H1 (cell line): Measurements from ENCODE around the gene RTCA. TPM values are rescaled to one million over a fixed set of nuclear protein-coding genes. Genes with fewer than 3 reads are reported as not detected.
A peak's percentile ranks its signal among the peaks of the same experiment; 100 is the strongest.

ENCODE experiments used
- CTCF ChIA-PET: fragments of 300-600 bp; sonication (Branson Sonifier 250); formaldehyde crosslinking; loops from one replicate; lab custom pipeline; 2021; ENCODE audit not compliant: partially characterized antibody; lab: Charles Lee
- POLR2A ChIA-PET: fragments of 300-600 bp; sonication (Branson Sonifier 250); formaldehyde crosslinking; loops from one replicate; lab custom pipeline; 2021; ENCODE audit warnings: inconsistent platforms; ENCODE audit not compliant: partially characterized antibody; lab: Charles Lee
- DNase-seq, 2 experiments: peaks; one replicate each; pipeline versions ENCODE4 v3.0.0 to v3.0.0-alpha.2; 2010 to 2022; ENCODE audit warnings: low spot score in 2 of 2, low read depth in 1 of 2, mixed read lengths in 1 of 2
- FAIRE-seq: peaks from 2 replicates; lab custom pipeline; 2011; peaks lifted over from hg19 to GRCh38; lab: Jason Lieb, UNC
- H2AFZ ChIP-seq: 2 replicates; pipeline ENCODE4 v1.8.1; 2012; ENCODE audit warnings: low read length, inconsistent platforms
- H2AK5ac ChIP-seq: 2 replicates; pipeline ENCODE4 v1.6.1; 2013; ENCODE audit warnings: low read depth, low read length
- H2BK120ac ChIP-seq: replicated peaks from 2 replicates; pipeline ENCODE3; 2013; ENCODE audit warnings: low read depth, low read length, inconsistent platforms
- H2BK12ac ChIP-seq: 2 replicates; pipeline ENCODE4 v1.6.1; 2013; ENCODE audit warnings: low read depth, low read length
- H2BK15ac ChIP-seq: 2 replicates; pipeline ENCODE4 v1.6.1; 2013; ENCODE audit warnings: low read length
- H2BK20ac ChIP-seq: 2 replicates; pipeline ENCODE4 v1.6.1; 2013; ENCODE audit warnings: low read length
- H2BK5ac ChIP-seq: 2 replicates; pipeline ENCODE4 v1.6.1; 2013; ENCODE audit warnings: low read depth, low read length
- H3K14ac ChIP-seq: 2 replicates; pipeline ENCODE4 v1.6.1; 2013; ENCODE audit warnings: inconsistent platforms; ENCODE audit not compliant: insufficient read length
- H3K18ac ChIP-seq: 2 replicates; pipeline ENCODE4 v1.6.1; 2013; ENCODE audit warnings: low read length; ENCODE audit errors: extremely low read depth
- H3K23ac ChIP-seq: 2 replicates; pipeline ENCODE4 v1.6.1; 2013; ENCODE audit warnings: inconsistent platforms; ENCODE audit not compliant: insufficient read length
- H3K23me2 ChIP-seq: 2 replicates; pipeline ENCODE4 v1.6.1; 2013; ENCODE audit warnings: low read depth, low read length
- H3K27ac ChIP-seq: 2 replicates; pipeline ENCODE4 v1.6.1; 2011; ENCODE audit warnings: low read depth, low read length, inconsistent platforms
- H3K27me3 ChIP-seq, 4 experiments: replicated peaks in 1 of 4; 1 replicate in 1 of 4; 2 replicates in 3 of 4; pipeline versions ENCODE4 v1.6.1 to v1.8.1; 2011 to 2013; ENCODE audit warnings: low read length in 3 of 4, mild to moderate bottlenecking in 3 of 4, inconsistent platforms in 2 of 4, mixed read lengths in 2 of 4, moderate library complexity in 1 of 4; ENCODE audit not compliant: control insufficient read depth in 3 of 4, insufficient read depth in 3 of 4; ENCODE audit errors: extremely low read depth in 1 of 4
- H3K36me3 ChIP-seq, 4 experiments: 2 replicates each; pipeline versions ENCODE4 v1.6.1 to v1.8.1; 2011 to 2013; ENCODE audit warnings: mild to moderate bottlenecking in 4 of 4, low read length in 3 of 4, moderate library complexity in 2 of 4, control low read depth in 1 of 4, inconsistent platforms in 1 of 4; ENCODE audit not compliant: insufficient read depth in 4 of 4, control insufficient read depth in 2 of 4
- H3K4ac ChIP-seq: replicated peaks from 2 replicates; pipeline ENCODE3; 2013; ENCODE audit warnings: low read length, low read depth, mixed read lengths, inconsistent platforms; ENCODE audit not compliant: insufficient read length
- H3K4me1 ChIP-seq, 4 experiments: replicated peaks in 1 of 4; 1 replicate in 1 of 4; 2 replicates in 3 of 4; pipeline versions ENCODE4 v1.6.1 to v1.8.1; 2011 to 2013; ENCODE audit warnings: low read length in 3 of 4, inconsistent platforms in 2 of 4, mixed read lengths in 1 of 4; ENCODE audit not compliant: insufficient read depth in 4 of 4, control insufficient read depth in 3 of 4
- H3K4me2 ChIP-seq, 2 experiments: 2 replicates each; pipeline versions ENCODE4 v1.6.1 to v1.8.1; 2011 to 2013; ENCODE audit warnings: low read depth in 2 of 2, low read length in 2 of 2, control low read depth in 1 of 2, inconsistent platforms in 1 of 2, mild to moderate bottlenecking in 1 of 2; ENCODE audit not compliant: insufficient read depth in 1 of 2
- H3K4me3 ChIP-seq, 4 experiments: fragments of 200-600, 300-600 bp in 1 of 4; sonication (generic), shearing (Covaris generic), sonication (Bioruptor Twin) in 1 of 4; 2 replicates each; pipeline versions ENCODE4 v1.5.1 to v1.8.1; 2011 to 2016; ENCODE audit warnings: low read length in 4 of 4, low read depth in 3 of 4, control low read depth in 2 of 4, inconsistent platforms in 2 of 4, mild to moderate bottlenecking in 2 of 4, mixed read lengths in 1 of 4, moderate library complexity in 1 of 4; ENCODE audit not compliant: insufficient read depth in 2 of 4; ENCODE audit errors: extremely low read depth in 1 of 4
- H3K56ac ChIP-seq: replicated peaks from 2 replicates; pipeline ENCODE3; 2013; ENCODE audit warnings: low read depth, mild to moderate bottlenecking, mixed read lengths, low read length, inconsistent platforms; ENCODE audit not compliant: insufficient read length
- H3K79me1 ChIP-seq: 2 replicates; pipeline ENCODE4 v1.6.1; 2013; ENCODE audit warnings: low read depth, low read length, control low read depth
- H3K79me2 ChIP-seq, 2 experiments: 2 replicates each; pipeline versions ENCODE4 v1.6.1 to v1.8.1; 2012 to 2013; ENCODE audit warnings: low read length in 2 of 2, mild to moderate bottlenecking in 2 of 2, inconsistent platforms in 1 of 2; ENCODE audit not compliant: insufficient read depth in 2 of 2, control insufficient read depth in 1 of 2
- H3K9ac ChIP-seq, 4 experiments: replicated peaks in 1 of 4; 1 replicate in 1 of 4; 2 replicates in 3 of 4; pipeline versions ENCODE4 v1.6.1 to v1.8.1; 2011 to 2013; ENCODE audit warnings: low read depth in 3 of 4, low read length in 3 of 4, control low read depth in 2 of 4, mild to moderate bottlenecking in 2 of 4, moderate library complexity in 2 of 4, inconsistent platforms in 1 of 4; ENCODE audit errors: extremely low read depth in 1 of 4
- H3K9me3 ChIP-seq, 2 experiments: 2 replicates each; pipeline versions ENCODE4 v1.6.1 to v1.8.1; 2012 to 2013; ENCODE audit warnings: mild to moderate bottlenecking in 2 of 2, moderate library complexity in 2 of 2, control low read depth in 1 of 2, inconsistent platforms in 1 of 2, low read depth in 1 of 2, low read length in 1 of 2, mixed read lengths in 1 of 2; ENCODE audit not compliant: insufficient read depth in 2 of 2
- H4K20me1 ChIP-seq, 2 experiments: replicated peaks in 1 of 2; 2 replicates each; pipeline versions ENCODE3 to v1.8.1; 2011 to 2013; ENCODE audit warnings: inconsistent platforms in 2 of 2, low read length in 2 of 2, mild to moderate bottlenecking in 1 of 2; ENCODE audit not compliant: insufficient read depth in 2 of 2, control insufficient read depth in 1 of 2
- H4K5ac ChIP-seq: 2 replicates; pipeline ENCODE4 v1.6.1; 2013; ENCODE audit warnings: low read length, low read depth, mixed read lengths, inconsistent platforms; ENCODE audit not compliant: insufficient read length
- H4K8ac ChIP-seq: 2 replicates; pipeline ENCODE4 v1.8.0; 2013; ENCODE audit warnings: mild to moderate bottlenecking, moderate library complexity, low read length, inconsistent platforms; ENCODE audit not compliant: insufficient read depth; ENCODE audit errors: extremely low read depth
- H4K91ac ChIP-seq: replicated peaks from 2 replicates; pipeline ENCODE3; 2013; ENCODE audit warnings: low read length, mixed read lengths, inconsistent platforms; ENCODE audit not compliant: insufficient read length
- CBX5 ChIP-seq: fragments of 300-800, 300-1000 bp; sonication (generic); IDR thresholded peaks from 2 replicates; pipeline ENCODE4 v1.7.1; 2016; ENCODE audit warnings: antibody characterized with exemption, low read length, low read depth
- CHD1 ChIP-seq: IDR thresholded peaks from 2 replicates; pipeline ENCODE4 v1.6.1; 2012; ENCODE audit warnings: low read depth, low read length, improper control_type of control experiment
- EGR1 ChIP-seq: IDR thresholded peaks from 2 replicates; pipeline ENCODE4 v1.6.1; 2011; ENCODE audit warnings: low read depth, low read length, borderline replicate concordance
- GTF2F1 ChIP-seq: IDR thresholded peaks from 2 replicates; pipeline ENCODE4 v1.6.1; 2012; ENCODE audit warnings: low read depth, low read length, improper control_type of control experiment, borderline replicate concordance
- MAFK ChIP-seq: IDR thresholded peaks from 2 replicates; pipeline ENCODE4 v1.6.1; 2012; ENCODE audit warnings: low read depth, mild to moderate bottlenecking, improper control_type of control experiment, low read length
- NANOG ChIP-seq: IDR thresholded peaks from 2 replicates; pipeline ENCODE4 v1.6.1; 2011; ENCODE audit warnings: low read length, low read depth, mild to moderate bottlenecking, inconsistent platforms; ENCODE audit not compliant: insufficient read depth, poor library complexity, severe bottlenecking
- NRF1 ChIP-seq: IDR thresholded peaks from 2 replicates; pipeline ENCODE4 v1.6.1; 2011; ENCODE audit warnings: mild to moderate bottlenecking, low read depth, low read length, improper control_type of control experiment
- POLR2AphosphoS5 ChIP-seq: IDR thresholded peaks from 2 replicates; pipeline ENCODE4 v1.6.1; 2011; ENCODE audit warnings: low read depth, low read length
- POU5F1 ChIP-seq: IDR thresholded peaks from 2 replicates; pipeline ENCODE4 v1.6.1; 2011; ENCODE audit warnings: low read depth, mild to moderate bottlenecking, low read length, moderate library complexity
- RAD21 ChIP-seq, 2 experiments: IDR thresholded peaks in 1 of 2; conservative IDR thresholded peaks in 1 of 2; 2 replicates each; pipeline ENCODE4 v1.6.1; 2011; ENCODE audit warnings: low read depth in 2 of 2, low read length in 2 of 2, improper control_type of control experiment in 1 of 2, inconsistent platforms in 1 of 2, mild to moderate bottlenecking in 1 of 2, moderate library complexity in 1 of 2
- RXRA ChIP-seq: IDR thresholded peaks from 2 replicates; pipeline ENCODE4 v1.6.1; 2011; ENCODE audit warnings: low read depth, mild to moderate bottlenecking, low read length, moderate library complexity; ENCODE audit not compliant: insufficient read depth
- SIN3A ChIP-seq, 2 experiments: IDR thresholded peaks in 1 of 2; conservative IDR thresholded peaks in 1 of 2; 2 replicates each; pipeline ENCODE4 v1.6.1; 2011 to 2012; ENCODE audit warnings: low read length in 2 of 2, improper control_type of control experiment in 1 of 2, low read depth in 1 of 2, mild to moderate bottlenecking in 1 of 2
- SP2 ChIP-seq: IDR thresholded peaks from 2 replicates; pipeline ENCODE4 v1.6.1; 2012; ENCODE audit warnings: mild to moderate bottlenecking, low read length, inconsistent platforms
- WGBS, 2 experiments: shearing (Covaris generic) in 1 of 2; methylation state at CpG; one replicate each; pipeline versions ENCODE4 v1.1.6 to v1.1.7; 2013 to 2015; ENCODE audit warnings: low lambda C conversion rate in 2 of 2, mixed read lengths in 2 of 2, inconsistent platforms in 1 of 2, low coverage in 1 of 2, missing lambda C conversion rate in 1 of 2; ENCODE audit not compliant: insufficient replicate concordance in 2 of 2, insufficient coverage in 1 of 2, insufficient read length in 1 of 2; ENCODE audit errors: extremely low coverage in 1 of 2, missing lambda C conversion rate in 1 of 2; 5-methylcytosine and 5-hydroxymethylcytosine counted together
- polyA plus RNA-seq, 7 experiments: library from polyadenylated mRNA; depleted of rRNA in 3 of 7; stranded (reverse) in 5 of 7; unstranded in 2 of 7; fragments of >200 nt in 5 of 7; fragments of 200-250 nt in 2 of 7; gene quantifications; 1 replicate in 5 of 7; 2 replicates in 1 of 7; 4 replicates in 1 of 7; pipeline versions ENCODE4 v1.2.1 to v1.2.3, GENCODE V29; 2011 to 2013; ENCODE audit warnings: missing spikeins in 2 of 7, mixed read lengths in 2 of 7
- total RNA-seq: library from RNA; stranded (reverse); fragmentation: NEBNext Ultra II Directional; extraction: Animal tissue kit (Norgen Biotek cat#: 25700); gene quantifications from 2 replicates; pipeline ENCODE4 v1.2.1, GENCODE V29; 2021

The RTCA gene
- total and polyA plus RNA-seq, 2 of the 8 experiments (the other 6 are each of a cell fraction or from before 2014, with no cell fraction given) = 13.8 to 31.6 TPM

GRCh38 chr1:100250264-100250663 lies 15.8 kb upstream of the RTCA start:
- Histone ChIP-seq H2AFZ (no peak overlapping the region), H2BK15ac (no peak overlapping the region), H4K5ac (no peak overlapping the region), H3K4me2 (peak overlapping the region; percentile 39 to 88; a peak in 3 of 4 replicates), H3K79me2 (peaks cover 0 to 33% of the 10 kb centered on the region in 2 experiments; a peak in 3 of 4 replicates), H2AK5ac (no peak overlapping the region), H2BK5ac (no peak overlapping the region), H4K20me1 (peaks cover 0 to 1% of the 10 kb centered on the region in 2 experiments), H4K8ac (no peak overlapping the region), H2BK120ac (no peak overlapping the region), H3K56ac (no peak overlapping the region), H3K23me2 (peaks cover 6% of the 10 kb centered on the region), H2BK20ac (no peak overlapping the region), H3K18ac (no peak overlapping the region), H3K27ac (no peak overlapping the region), H3K9ac (peak overlapping the region in 1 of 4 experiments; percentile 50; a peak in 2 of 7 replicates), H3K79me1 (0 out of 2 replicates have a peak, but pooled peaks cover 3% of the 10 kb centered on the region), H3K36me3 (no peaks in the 10 kb centered on the region; a peak in 1 of 8 replicates), H3K27me3 (no peaks in the 10 kb centered on the region), H2BK12ac (no peak overlapping the region), H3K4me1 (peaks cover 0 to 5% (median 0%) of the 10 kb centered on the region in 4 experiments; a peak in 2 of 7 replicates), H3K4me3 (peak overlapping the region in 2 of 4 experiments; percentile 80 to 96; a peak in 3 of 8 replicates), H3K9me3 (no peaks in the 10 kb centered on the region), H3K4ac (no peak overlapping the region), H3K14ac (no peak overlapping the region), H4K91ac (peak overlapping the region; percentile 23), H3K23ac (no peak overlapping the region)
- 6% methylated on average over 1 of the region's 1 CpG; no CpG with 5 or more reads in 1 of the 2 experiments for WGBS, 2 experiments
- ChIA-PET POLR2A (interaction anchor here (0.6 to 3.7 kb wide), 14 partner anchors 10 to 212 kb away, joined by 3 to 30 read pairs (median 4); partner anchors contain the start of genes CDC14A and RTCA), CTCF (interaction anchor here (0.6 to 0.9 kb wide), 2 partner anchors 16 to 984 kb away, joined by 3 read pairs; no protein-coding TSS in a partner anchor)
- no peak for DNase-seq
- no peak for FAIRE-seq
- TF ChIP-seq RAD21 (IDR thresholded peaks at IDR 0.05 in 1 of 2, conservative IDR thresholded peaks at IDR 0.05 in 1 of 2; ENCODE audit: low read depth in 2 of 2, low read length in 2 of 2) (no peak), POU5F1 (no peak), POLR2AphosphoS5 (no peak), RXRA (no peak), GTF2F1 (no peak), CBX5 (no peak), EGR1 (no peak), NANOG (no peak), NRF1 (no peak), CHD1 (no peak), SIN3A (conservative IDR thresholded peaks at IDR 0.05 in 1 of 2, IDR thresholded peaks at IDR 0.05 in 1 of 2; ENCODE audit: low read depth in 1 of 2, low read length in 2 of 2) (no peak), SP2 (no peak), MAFK (no peak)
